Measurements from ENCODE around the gene KYNU. TPM values are rescaled to one million over a fixed set of nuclear protein-coding genes. Genes with fewer than 3 reads are reported as not detected.

The KYNU gene
- total RNA-seq, 1 donor from 2014 or later, result not detected

GRCh38 chr2:143026411-143027054 lies 149.1 kb downstream of the KYNU start:
- Histone ChIP-seq H3K4me1 (no peaks in the 10 kb centered on the region), H3K27ac (no peak overlapping the region), H3K9me3 (ENCODE audit: low read depth) (no peaks in the 10 kb centered on the region), H3K79me2 (ENCODE audit: low read depth) (no peaks in the 10 kb centered on the region), H4K20me1 (ENCODE audit: low read depth) (no peaks in the 10 kb centered on the region), H3F3A (ENCODE audit: low read depth) (no peaks in the 10 kb centered on the region), H3K27me3 (peaks cover 26% of the 10 kb centered on the region), H3K9ac (no peak overlapping the region), H2AFZ (replicated peaks) (peak overlapping the region; percentile 84), H3K4me3 (peak overlapping the region; percentile 43), H3K36me3 (no peaks in the 10 kb centered on the region), H3K4me2 (peak overlapping the region; percentile 83)
- Mint-ChIP-seq H3K4me1 (no peaks in the 10 kb centered on the region), H3K36me3 (no peaks in the 10 kb centered on the region), H3K9me3 (no peaks in the 10 kb centered on the region), H3K27me3 (ENCODE audit: insufficient read depth, low read depth) (no peaks in the 10 kb centered on the region), H3K4me3 (peak overlapping the region; percentile 64), H3K27ac (no peak overlapping the region)
- DNase-seq (ENCODE audit: low spot score), result peak; percentile 62
- TF ChIP-seq EZH2 (IDR thresholded peaks at IDR 0.05) (no peak), EZH2phosphoT487 (IDR thresholded peaks at IDR 0.05) (no peak), CTCF (IDR thresholded peaks at IDR 0.05) (no peak)

GRCh38 chr2:143029141-143029540 lies 151.7 kb downstream of the KYNU start:
- no peak overlapping the region for H3K4me3 ChIP-seq
- H3K27me3 Mint-ChIP-seq (ENCODE audit: insufficient read depth, low read depth), result peaks cover 4% of the 10 kb centered on the region

DNA sequence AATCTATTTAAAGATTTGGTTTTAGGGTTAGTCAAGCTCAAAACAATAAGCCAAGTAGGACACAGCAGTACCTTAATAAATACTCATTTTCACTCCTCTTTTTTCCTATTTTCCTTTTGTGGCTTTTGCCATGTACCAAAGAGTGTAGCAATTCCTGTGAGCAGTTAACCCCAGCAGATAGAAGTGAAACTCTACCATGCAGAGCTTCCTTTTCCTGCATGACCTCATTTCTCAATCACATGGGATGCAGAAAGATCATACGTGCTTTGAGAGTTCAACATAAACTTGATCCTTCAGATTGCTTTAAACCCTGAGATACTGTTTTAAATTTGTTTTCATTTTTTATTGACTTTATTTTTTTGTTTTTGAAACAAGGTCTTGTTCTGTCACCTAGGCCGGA lies 152.7 kb downstream of the KYNU start:
- Histone ChIP-seq H3K4me3 (no peak overlapping the region), H2AFZ (replicated peaks) (no peak overlapping the region), H3K4me1 (no peaks in the 10 kb centered on the region), H3K9ac (no peak overlapping the region), H3K9me3 (ENCODE audit: low read depth) (no peaks in the 10 kb centered on the region), H3K36me3 (no peaks in the 10 kb centered on the region), H4K20me1 (ENCODE audit: low read depth) (no peaks in the 10 kb centered on the region), H3K79me2 (ENCODE audit: low read depth) (no peaks in the 10 kb centered on the region), H3K27ac (no peak overlapping the region), H3K4me2 (no peak overlapping the region), H3F3A (ENCODE audit: low read depth) (no peaks in the 10 kb centered on the region), H3K27me3 (peaks cover 23% of the 10 kb centered on the region)
- H3K9me3 Mint-ChIP-seq, result no peaks in the 10 kb centered on the region
- peaks cover 4% of the 10 kb centered on the region for H3K27me3 Mint-ChIP-seq (ENCODE audit: insufficient read depth, low read depth)
- TF ChIP-seq EZH2 (IDR thresholded peaks at IDR 0.05) (no peak), EZH2phosphoT487 (IDR thresholded peaks at IDR 0.05) (no peak), CTCF (IDR thresholded peaks at IDR 0.05) (no peak)
- DNase-seq (ENCODE audit: low spot score), result no peak
- no peaks in the 10 kb centered on the region for H3K36me3 Mint-ChIP-seq
- no peak overlapping the region for H3K4me3 Mint-ChIP-seq
- no peak overlapping the region for H3K27ac Mint-ChIP-seq
- no peaks in the 10 kb centered on the region for H3K4me1 Mint-ChIP-seq

More at GRCh38 chr2:143029141-143029540, 151.7 kb downstream of the KYNU start:
- peaks cover 26% of the 10 kb centered on the region for H3K27me3 ChIP-seq
- H3K27ac ChIP-seq, result no peak overlapping the region
- TF ChIP-seq EZH2 (IDR thresholded peaks at IDR 0.05) (no peak), CTCF (IDR thresholded peaks at IDR 0.05) (no peak), EZH2phosphoT487 (IDR thresholded peaks at IDR 0.05) (no peak)
- H2AFZ ChIP-seq (replicated peaks), result no peak overlapping the region
- no peaks in the 10 kb centered on the region for H3K9me3 ChIP-seq (ENCODE audit: low read depth)
- H4K20me1 ChIP-seq (ENCODE audit: low read depth), result no peaks in the 10 kb centered on the region
- no peak overlapping the region for H3K4me2 ChIP-seq
- no peak for DNase-seq (ENCODE audit: low spot score)
- Mint-ChIP-seq H3K36me3 (no peaks in the 10 kb centered on the region), H3K4me3 (no peak overlapping the region), H3K4me1 (no peaks in the 10 kb centered on the region), H3K27ac (no peak overlapping the region), H3K9me3 (no peaks in the 10 kb centered on the region)
- H3F3A ChIP-seq (ENCODE audit: low read depth), result no peaks in the 10 kb centered on the region
- no peaks in the 10 kb centered on the region for H3K4me1 ChIP-seq
- no peaks in the 10 kb centered on the region for H3K79me2 ChIP-seq (ENCODE audit: low read depth)
- H3K36me3 ChIP-seq, result no peaks in the 10 kb centered on the region
- no peak overlapping the region for H3K9ac ChIP-seq

Data from neural progenitor cell (in vitro differentiated cells).